ENCODE measurements around the gene CENPC.

GRCh38 chr4:67430989-67431388 is 114.3 kb downstream of the CENPC start:
- no peak for TF ChIP-seq PPARA (CRISPR knock-in tag; IDR thresholded peaks at IDR 0.05; ENCODE audit: borderline replicate concordance)
- no peak for TF ChIP-seq POU6F1 (CRISPR knock-in tag; IDR thresholded peaks at IDR 0.05; ENCODE audit: borderline replicate concordance, low read depth)
- TF ChIP-seq ZFP30 (CRISPR knock-in tag; IDR thresholded peaks at IDR 0.05), result no peak
- no peak for TF ChIP-seq ARNTL (CRISPR knock-in tag; IDR thresholded peaks at IDR 0.05; ENCODE audit: borderline replicate concordance, low read depth)
- TF ChIP-seq SNAI2 (CRISPR knock-in tag; IDR thresholded peaks at IDR 0.05), result no peak
- no peak for TF ChIP-seq CREB5 (CRISPR knock-in tag; IDR thresholded peaks at IDR 0.05; ENCODE audit: low read depth)
- TF ChIP-seq ZFP3 (CRISPR knock-in tag; IDR thresholded peaks at IDR 0.05), result no peak
- no peak for TF ChIP-seq PATZ1 (CRISPR knock-in tag; IDR thresholded peaks at IDR 0.05; ENCODE audit: borderline replicate concordance)
- TF ChIP-seq OSR1 (CRISPR knock-in tag; IDR thresholded peaks at IDR 0.05), result no peak
- TF ChIP-seq ZNF70 (CRISPR knock-in tag; IDR thresholded peaks at IDR 0.05), result no peak
- no peak for TF ChIP-seq TOX (CRISPR knock-in tag; IDR thresholded peaks at IDR 0.05; ENCODE audit: borderline replicate concordance)
- TF ChIP-seq RARB (CRISPR knock-in tag; IDR thresholded peaks at IDR 0.05), result no peak
- no peak for TF ChIP-seq ZNF565 (CRISPR knock-in tag; conservative IDR thresholded peaks at IDR 0.05; ENCODE audit: low read depth)
- TF ChIP-seq TSHZ2 (CRISPR knock-in tag; IDR thresholded peaks at IDR 0.05), result no peak

All from SK-N-SH treated with all-trans-retinoic acid at 6 μM for 48 hours (cell line).